ENCODE data around the gene OPA1. TPM values are rescaled to one million over a fixed set of nuclear protein-coding genes. Genes with fewer than 3 reads are reported as not detected.
A peak's percentile ranks its signal among the peaks of the same experiment; 100 is the strongest.

OPA1 gene
- total RNA-seq, 1 experiment from 2014 or later, result 60.7 TPM

- DNase-seq (ENCODE audit: low read depth), result no peak
Observed at GRCh38 chr3:193645806-193646205, 52.8 kb downstream of the OPA1 start.

GRCh38 chr3:193648542-193649076, 55.6 kb downstream of the OPA1 start:
- no peak for DNase-seq (ENCODE audit: low read depth)

DNA sequence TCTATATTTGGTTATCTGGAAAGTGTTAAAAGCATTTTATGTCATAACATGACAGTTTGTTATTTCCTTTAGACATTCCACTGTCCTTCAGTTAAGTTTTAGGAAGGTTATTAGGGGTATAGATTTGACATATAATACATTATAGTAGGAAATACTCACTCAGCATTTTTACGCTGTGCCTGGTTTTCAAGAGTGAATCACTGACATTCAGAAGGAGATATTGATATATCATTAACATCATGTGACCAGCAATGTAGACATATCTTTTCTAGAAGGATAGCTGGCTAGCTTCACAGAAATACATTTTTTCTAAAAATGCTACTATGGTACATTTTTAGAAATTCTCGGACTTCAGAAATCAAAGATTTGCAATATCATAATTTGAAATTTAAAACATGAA, 57.6 kb downstream of the OPA1 start:
- no peak for DNase-seq (ENCODE audit: low read depth)

DNA sequence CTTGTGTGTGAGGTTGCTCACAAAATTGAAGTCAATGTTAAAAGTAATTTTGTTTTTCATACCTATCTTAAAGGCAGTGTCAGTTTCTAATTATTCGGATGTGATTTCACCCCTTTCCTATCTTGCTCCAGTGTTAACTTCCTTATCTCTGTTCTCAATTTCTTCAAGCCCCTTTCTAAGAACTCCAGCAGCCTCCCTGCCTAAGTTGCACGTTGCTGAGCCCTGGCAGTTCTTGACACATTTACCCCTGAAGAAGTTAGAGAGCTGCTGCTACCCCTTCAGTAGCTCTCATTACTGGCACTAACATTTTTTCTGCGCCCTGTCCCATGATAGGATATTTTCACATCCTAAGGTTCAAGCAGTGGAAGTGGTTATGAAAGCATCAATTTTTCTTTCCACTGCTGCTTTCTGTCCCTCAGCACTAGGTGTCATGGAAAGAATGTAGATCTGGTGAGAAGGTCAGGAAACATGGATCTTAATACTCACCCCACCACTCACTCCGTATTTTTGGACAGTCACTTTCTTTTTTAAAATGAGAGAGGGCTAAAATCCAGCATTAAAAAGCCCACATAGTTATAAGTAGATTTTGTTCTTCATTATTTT, 62.9 kb downstream of the OPA1 start:
- DNase-seq (ENCODE audit: low read depth), result no peak

- no peak for DNase-seq (ENCODE audit: low read depth)
Observed at GRCh38 chr3:193656445-193656844, 63.4 kb downstream of the OPA1 start.

- DNase-seq (ENCODE audit: low read depth), result no peak
Observed at GRCh38 chr3:193656878-193657282, 63.9 kb downstream of the OPA1 start.

GRCh38 chr3:193660171-193660570, 67.2 kb downstream of the OPA1 start:
- DNase-seq (ENCODE audit: low read depth), result no peak

DNA sequence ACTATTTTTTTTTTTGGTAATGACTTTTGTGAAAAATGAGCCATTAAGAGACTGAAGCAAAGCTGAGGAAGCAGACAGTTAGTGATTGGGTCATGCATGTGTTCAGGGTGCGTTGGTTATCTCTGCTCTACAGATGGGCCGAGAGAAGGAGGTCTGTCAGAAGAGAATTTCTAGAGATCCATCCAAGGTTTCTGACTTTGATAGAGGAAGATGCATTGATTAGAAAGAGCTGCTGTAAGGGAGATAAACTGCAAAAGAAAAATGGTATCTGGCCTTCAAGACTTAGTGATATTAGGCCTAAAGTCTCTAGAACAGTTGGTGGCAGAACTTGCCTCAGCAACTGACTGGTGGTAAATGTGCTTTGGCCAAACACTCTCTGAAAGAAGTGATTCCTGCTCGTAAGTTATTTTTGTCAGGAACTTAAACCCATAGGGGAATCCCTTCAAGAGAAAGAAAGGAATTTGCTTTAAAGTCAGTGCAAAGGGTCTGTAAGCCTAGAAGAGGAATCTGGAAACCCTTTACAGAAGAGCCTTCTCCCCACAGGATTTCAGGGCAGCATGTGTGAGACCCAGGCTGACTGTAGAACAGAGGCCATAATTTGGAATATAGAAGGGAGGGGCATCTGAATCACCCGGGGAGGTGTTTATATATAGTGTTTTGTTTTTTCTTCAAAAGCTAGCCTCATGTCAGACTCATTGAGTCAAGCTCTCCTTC, 67.8 kb downstream of the OPA1 start:
- DNase-seq (ENCODE audit: low read depth), result no peak

- no peak for DNase-seq (ENCODE audit: low read depth)
Observed at GRCh38 chr3:193662757-193663322, 69.8 kb downstream of the OPA1 start.

GRCh38 chr3:193665370-193665989, 72.5 kb downstream of the OPA1 start:
- DNase-seq (ENCODE audit: low read depth), result peak; percentile 22

- DNase-seq (ENCODE audit: low read depth), result no peak
Observed at GRCh38 chr3:193673845-193674244, 80.8 kb downstream of the OPA1 start.

GRCh38 chr3:193674714-193675113, 81.7 kb downstream of the OPA1 start:
- no peak for DNase-seq (ENCODE audit: low read depth)

DNA sequence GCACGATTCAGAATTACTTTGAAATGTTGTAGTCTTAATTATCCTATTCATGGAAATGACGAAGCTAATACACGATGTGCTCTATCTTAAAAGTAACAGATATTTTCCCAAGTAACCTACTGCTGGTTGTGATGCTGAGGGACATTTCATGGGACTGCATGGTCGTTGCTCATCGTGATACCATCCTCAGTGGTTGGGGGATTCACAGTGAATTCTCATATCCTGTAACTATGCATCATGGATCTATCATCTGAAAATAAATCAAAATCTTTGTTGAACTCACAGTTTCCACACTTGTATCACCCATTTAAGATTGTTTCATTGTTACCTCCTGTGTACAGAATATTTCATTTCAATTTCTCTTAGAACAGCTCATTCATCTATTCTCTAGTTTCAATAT, 84.7 kb downstream of the OPA1 start:
- no peak for DNase-seq (ENCODE audit: low read depth)

GRCh38 chr3:193680220-193680619, 87.2 kb downstream of the OPA1 start:
- peak; percentile 6 for DNase-seq (ENCODE audit: low read depth)

GRCh38 chr3:193681631-193682030, 88.6 kb downstream of the OPA1 start:
- DNase-seq (ENCODE audit: low read depth), result no peak

DNA sequence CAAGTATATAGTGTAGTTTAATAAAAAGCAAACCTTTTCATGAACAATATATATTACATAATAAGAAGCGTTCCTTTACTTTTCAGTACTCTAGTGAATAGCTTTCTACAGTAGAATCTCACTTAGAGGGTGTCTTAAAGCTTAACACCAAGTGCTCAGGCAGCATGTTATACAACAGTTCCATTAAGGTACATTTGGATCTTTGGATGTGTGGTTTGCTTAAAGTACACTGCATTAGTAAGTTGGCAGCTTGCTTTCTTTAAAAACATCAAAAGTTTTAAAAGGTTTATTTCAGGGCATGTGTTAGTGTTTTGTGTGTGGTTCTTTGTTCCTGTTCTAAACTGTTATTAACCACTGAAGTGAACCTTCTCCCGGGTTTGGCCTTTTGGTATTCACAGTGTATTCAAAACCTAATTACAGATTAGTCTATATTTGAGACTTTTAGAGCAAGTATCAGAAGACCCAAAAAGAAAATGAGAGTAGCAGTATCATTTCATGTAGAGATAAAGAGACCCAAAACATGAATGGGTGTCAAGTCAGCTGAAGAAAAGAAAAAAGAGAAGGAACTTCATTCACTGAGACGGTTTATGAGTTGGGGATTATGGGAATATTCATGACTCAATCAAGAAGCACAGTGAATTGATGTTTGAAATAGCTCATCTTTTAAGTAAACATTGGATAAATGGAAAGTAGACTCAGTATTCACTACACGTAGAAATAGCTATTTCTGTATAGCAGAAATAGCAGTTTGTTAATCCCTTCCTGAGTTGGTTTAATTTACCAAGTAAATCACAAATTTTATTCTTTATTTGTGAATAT, 93.9 kb downstream of the OPA1 start:
- DNase-seq (ENCODE audit: low read depth), result no peak

GRCh38 chr3:193688834-193689714, 96.1 kb downstream of the OPA1 start:
- no peak for DNase-seq (ENCODE audit: low read depth)

GRCh38 chr3:193693774-193694173, 100.8 kb downstream of the OPA1 start:
- no peak for DNase-seq (ENCODE audit: low read depth)

DNA sequence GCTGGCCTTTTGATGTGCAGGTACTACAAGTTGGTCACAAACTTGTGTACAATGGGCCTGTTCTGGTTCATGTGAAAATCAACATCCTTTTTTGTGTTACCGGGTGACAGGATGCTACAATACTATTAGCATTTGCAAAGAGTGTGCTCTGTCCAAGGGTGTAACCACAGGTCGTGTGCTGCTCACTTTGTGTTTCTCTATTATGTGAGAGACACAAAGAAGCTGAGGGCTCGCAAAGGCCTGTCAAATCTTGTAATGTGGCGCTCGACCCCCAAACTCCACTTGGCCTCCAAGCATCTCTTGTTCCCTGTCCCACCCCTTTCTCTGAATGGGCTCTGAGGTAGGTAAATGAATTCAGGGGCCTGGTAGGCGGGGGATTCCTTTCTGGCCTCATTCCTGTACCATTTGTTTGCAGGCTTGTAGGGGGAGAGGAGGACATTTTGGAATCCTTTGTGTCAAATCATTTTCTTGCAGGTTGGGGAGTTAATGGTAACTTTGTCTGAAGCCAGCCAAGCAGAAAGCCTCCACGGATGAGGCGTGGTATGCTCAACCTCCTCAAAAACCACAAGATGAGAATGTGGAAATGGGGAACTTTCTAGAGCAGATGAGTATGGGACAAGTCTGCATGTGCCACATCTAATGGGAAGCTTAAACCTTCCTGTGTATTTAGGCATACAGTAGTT, 109.1 kb downstream of the OPA1 start:
- no peak for DNase-seq (ENCODE audit: low read depth)

DNA sequence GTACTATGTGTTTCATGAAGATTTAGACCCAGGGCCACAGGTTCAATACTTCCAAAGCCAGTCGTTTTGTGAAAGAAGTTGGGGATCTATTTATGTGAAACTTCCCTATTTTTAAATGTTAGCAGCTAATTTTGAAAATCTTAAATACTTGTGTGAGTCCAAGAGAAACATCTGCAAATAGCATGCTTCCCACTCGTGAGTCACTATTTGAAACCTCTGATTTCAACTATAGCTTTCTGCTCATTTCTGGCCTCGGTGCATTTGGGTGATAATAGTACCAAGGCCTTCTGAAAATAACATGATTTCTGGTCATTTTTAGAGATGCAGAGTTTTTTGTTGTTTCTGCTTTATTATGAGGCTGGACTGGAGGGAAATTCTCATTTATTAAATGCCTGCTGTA, 110.0 kb downstream of the OPA1 start:
- no peak for DNase-seq (ENCODE audit: low read depth)
